GM23338 (cell line): ENCODE measurements around the gene MYT1. TPM values are rescaled to one million over a fixed set of nuclear protein-coding genes. Genes with fewer than 3 reads are reported as not detected.

Experiments used
- ATAC-seq: fragments of 200-7000 bp; cut with Tn5 transposase; 3 replicates; pipeline ENCODE4 v1.9.1; 2020
- DNase-seq: peaks from one replicate; pipeline ENCODE4 v3.0.0-alpha.2; 2015; ENCODE audit warnings: low spot score
- H2AFZ ChIP-seq: fragments of 200-600 bp; sonication (generic); 2 replicates; pipeline ENCODE4 v1.8.0; 2016; ENCODE audit warnings: antibody characterized with exemption, mild to moderate bottlenecking, moderate library complexity
- H3F3A ChIP-seq: fragments of 200-600 bp; sonication (generic); replicated peaks from 2 replicates; pipeline ENCODE4 v1.8.0; 2017; ENCODE audit warnings: antibody characterized with exemption, mixed run types, low read depth
- H3K27ac ChIP-seq: fragments of 200-600 bp; sonication (generic); 2 replicates; pipeline ENCODE4 v1.6.1; 2016; ENCODE audit warnings: low read depth
- H3K27me3 ChIP-seq: fragments of 200-600 bp; sonication (generic); 2 replicates; pipeline ENCODE4 v1.8.0; 2016; ENCODE audit warnings: mild to moderate bottlenecking, mixed run types, moderate library complexity; ENCODE audit not compliant: insufficient read depth
- H3K36me3 ChIP-seq: fragments of 200-600 bp; sonication (generic); 2 replicates; pipeline ENCODE4 v1.8.0; 2016; ENCODE audit warnings: mild to moderate bottlenecking; ENCODE audit not compliant: insufficient read depth
- H3K4me1 ChIP-seq: fragments of 200-600 bp; sonication (generic); 2 replicates; pipeline ENCODE4 v1.8.0; 2016; ENCODE audit warnings: mild to moderate bottlenecking, moderate library complexity; ENCODE audit not compliant: insufficient read depth
- H3K4me2 ChIP-seq: fragments of 200-600 bp; sonication (generic); 2 replicates; pipeline ENCODE4 v1.7.1; 2017; ENCODE audit warnings: mixed run types
- H3K4me3 ChIP-seq: fragments of 200-600 bp; sonication (generic); 2 replicates; pipeline ENCODE4 v1.6.1; 2016; ENCODE audit warnings: mixed run types
- H3K79me2 ChIP-seq: fragments of 200-600 bp; sonication (generic); replicated peaks from 2 replicates; pipeline ENCODE4 v1.8.0; 2017; ENCODE audit warnings: mild to moderate bottlenecking; ENCODE audit not compliant: insufficient read depth
- H3K9me2 ChIP-seq: fragments of 200-600 bp; sonication (generic); 2 replicates; pipeline ENCODE4 v1.8.0; 2017; ENCODE audit not compliant: insufficient read depth
- H4K20me1 ChIP-seq: fragments of 200-600 bp; sonication (generic); replicated peaks from 2 replicates; pipeline ENCODE4 v1.8.0; 2017; ENCODE audit warnings: mild to moderate bottlenecking; ENCODE audit not compliant: insufficient read depth
- H3K27ac Mint-ChIP-seq: 2 replicates; pipeline ENCODE4 v1.8.0; 2020; ENCODE audit warnings: inconsistent platforms, mild to moderate bottlenecking, moderate library complexity, mixed read lengths
- H3K27me3 Mint-ChIP-seq: 3 replicates; pipeline ENCODE4 v1.8.0; 2022; ENCODE audit warnings: low read depth, mild to moderate bottlenecking, moderate library complexity, mixed read lengths, inconsistent platforms; ENCODE audit not compliant: insufficient read depth, poor library complexity
- H3K36me3 Mint-ChIP-seq: 3 replicates; pipeline ENCODE4 v1.8.0; 2021; ENCODE audit warnings: low read depth, mild to moderate bottlenecking, inconsistent platforms, moderate library complexity, mixed read lengths
- H3K4me1 Mint-ChIP-seq: 3 replicates; pipeline ENCODE4 v1.8.0; 2020; ENCODE audit warnings: mild to moderate bottlenecking, inconsistent platforms, mixed read lengths
- H3K4me3 Mint-ChIP-seq: 3 replicates; pipeline ENCODE4 v1.8.0; 2021; ENCODE audit warnings: moderate library complexity, mild to moderate bottlenecking, inconsistent platforms, mixed read lengths
- H3K9me3 Mint-ChIP-seq: 3 replicates; pipeline ENCODE4 v1.8.0; 2020; ENCODE audit warnings: moderate library complexity, mild to moderate bottlenecking, inconsistent platforms, mixed read lengths
- CREB1 ChIP-seq: fragments of 250-450 bp; sonication (Bioruptor Pico); IDR thresholded peaks from 2 replicates; pipeline ENCODE4 v1.5.0; 2020; ENCODE audit warnings: low read depth, mild to moderate bottlenecking, moderate library complexity
- EZH2 ChIP-seq: fragments of 200-600 bp; sonication (generic); IDR thresholded peaks from one replicate; pipeline ENCODE4 v1.8.0; 2017; ENCODE audit warnings: antibody characterized with exemption, mild to moderate bottlenecking, low read depth; ENCODE audit not compliant: unreplicated experiment
- EZH2phosphoT487 ChIP-seq: fragments of 200-600 bp; sonication (generic); IDR thresholded peaks from one replicate; pipeline ENCODE4 v1.8.1; 2018; ENCODE audit warnings: antibody characterized with exemption; ENCODE audit not compliant: unreplicated experiment
- JUNB ChIP-seq: IDR thresholded peaks from one replicate; pipeline ENCODE4 v1.6.1; 2016; ENCODE audit warnings: antibody characterized with exemption; ENCODE audit not compliant: unreplicated experiment
- NANOG ChIP-seq: IDR thresholded peaks from 2 replicates; pipeline ENCODE4 v1.6.1; 2016; ENCODE audit warnings: antibody characterized with exemption, borderline replicate concordance
- POLR2AphosphoS5 ChIP-seq: IDR thresholded peaks from 2 replicates; pipeline ENCODE4 v1.6.1; 2016; ENCODE audit warnings: antibody characterized with exemption, low read depth
- STAT1 ChIP-seq: IDR thresholded peaks from one replicate; pipeline ENCODE4 v1.6.1; 2016; ENCODE audit warnings: antibody characterized with exemption; ENCODE audit not compliant: unreplicated experiment
- ZNF114 ChIP-seq: fragments of 250-450 bp; sonication (Bioruptor Pico); IDR thresholded peaks from 2 replicates; pipeline ENCODE4 v1.5.0; 2020; ENCODE audit warnings: mild to moderate bottlenecking, moderate library complexity
- polyA plus RNA-seq: library from polyadenylated mRNA; unstranded; fragments of >200 nt; fragmentation: Nextera tagmentation; extraction: Ambion mirVana; gene quantifications from 2 replicates; pipeline ENCODE4 v1.2.1, GENCODE V29; 2016
- total RNA-seq: library from RNA; depleted of rRNA; stranded (reverse); fragments of >200 nt; shearing (Covaris generic); gene quantifications from 2 replicates; pipeline ENCODE4 v1.2.3, GENCODE V29; 2014
- TF ChIP-seq, protein P1 (sequence below), 2 experiments: fragments of 200-600 bp in 1 of 2; sonication (generic) in 1 of 2; conservative IDR thresholded peaks; 2 replicates each; pipeline versions ENCODE4 v1.5.1 to v1.6.1; 2016 to 2017; ENCODE audit warnings: antibody characterized with exemption in 2 of 2, low read depth in 2 of 2, mild to moderate bottlenecking in 2 of 2, moderate library complexity in 1 of 2
- TF ChIP-seq, protein P2 (sequence below): IDR thresholded peaks from one replicate; pipeline ENCODE4 v1.6.1; 2018; ENCODE audit warnings: antibody characterized with exemption; ENCODE audit not compliant: unreplicated experiment
- TF ChIP-seq, protein P3 (sequence below): IDR thresholded peaks from 2 replicates; pipeline ENCODE4 v1.6.1; 2016; ENCODE audit warnings: antibody characterized with exemption
- TF ChIP-seq, protein P4 (sequence below): fragments of 250-450 bp; sonication (Bioruptor Pico); IDR thresholded peaks from 2 replicates; pipeline ENCODE4 v1.5.0; 2020; ENCODE audit warnings: mild to moderate bottlenecking, moderate library complexity

MYT1 gene
- total and polyA plus RNA-seq, 2 experiments from 2014 or later, result 0.83 to 1.6 TPM

DNA sequence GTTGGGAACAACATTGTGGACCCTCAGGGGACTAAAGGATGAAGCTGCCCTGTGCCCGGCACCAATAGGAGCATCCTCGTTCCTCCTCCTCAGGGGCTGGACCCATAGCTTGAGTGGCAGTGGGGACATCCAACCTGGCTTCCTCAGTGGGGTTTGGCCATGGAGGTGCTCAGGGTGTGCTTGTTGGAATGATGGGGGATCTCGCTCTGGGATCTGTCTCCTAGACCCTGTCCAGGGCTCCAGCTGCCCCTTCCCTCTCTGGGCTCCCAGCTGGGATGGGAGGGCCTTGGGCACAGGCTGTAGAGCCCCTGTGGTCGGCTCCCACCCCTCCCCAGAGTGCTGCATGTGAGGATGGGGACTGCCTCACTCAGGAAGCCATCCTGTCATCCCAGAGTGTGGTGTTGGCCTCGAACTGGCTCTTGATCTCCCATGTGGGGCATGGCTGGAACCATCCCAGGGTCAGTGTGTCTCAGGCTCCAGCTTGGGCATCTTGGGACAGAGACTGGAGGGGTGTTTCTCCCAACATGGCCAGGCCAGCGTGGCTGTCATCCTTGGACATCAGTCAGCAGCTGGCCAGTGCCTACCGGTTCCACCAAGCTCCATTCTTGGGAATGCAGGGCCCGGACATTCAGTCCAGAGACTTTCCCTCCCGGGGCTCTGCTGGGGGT is 9.5 kb upstream of the MYT1 start:
- Mint-ChIP-seq H3K27me3 (peaks cover 17% of the 10 kb centered on the region), H3K36me3 (no peaks in the 10 kb centered on the region), H3K4me3 (no peak overlapping the region), H3K9me3 (peaks cover 9% of the 10 kb centered on the region; the same call in 2 of the 3 replicates), H3K4me1 (peaks cover 32% of the 10 kb centered on the region), H3K27ac (no peak overlapping the region; the same call in 1 of the 2 replicates)
- DNase-seq, result no peak
- peaks cover 15% of the 10 kb centered on the region; the same call in 1 of the 2 replicates for H3K4me1 ChIP-seq
- H3K79me2 ChIP-seq, result no peaks in the 10 kb centered on the region
- no peaks in the 10 kb centered on the region for H4K20me1 ChIP-seq
- no peak for ATAC-seq
- no peaks in the 10 kb centered on the region for H3K27me3 ChIP-seq
- H3K4me3 ChIP-seq, result no peak overlapping the region
- H3K36me3 ChIP-seq, result no peaks in the 10 kb centered on the region
- H2AFZ ChIP-seq, result no peak overlapping the region
- H3K9me2 ChIP-seq, result no peaks in the 10 kb centered on the region; the same call in 1 of the 2 replicates
- H3F3A ChIP-seq, result 0 out of 2 replicates have a peak, but pooled peaks cover 3% of the 10 kb centered on the region
- H3K4me2 ChIP-seq, result no peak overlapping the region
- H3K27ac ChIP-seq, result no peak overlapping the region
- TF ChIP-seq, protein P1, sequence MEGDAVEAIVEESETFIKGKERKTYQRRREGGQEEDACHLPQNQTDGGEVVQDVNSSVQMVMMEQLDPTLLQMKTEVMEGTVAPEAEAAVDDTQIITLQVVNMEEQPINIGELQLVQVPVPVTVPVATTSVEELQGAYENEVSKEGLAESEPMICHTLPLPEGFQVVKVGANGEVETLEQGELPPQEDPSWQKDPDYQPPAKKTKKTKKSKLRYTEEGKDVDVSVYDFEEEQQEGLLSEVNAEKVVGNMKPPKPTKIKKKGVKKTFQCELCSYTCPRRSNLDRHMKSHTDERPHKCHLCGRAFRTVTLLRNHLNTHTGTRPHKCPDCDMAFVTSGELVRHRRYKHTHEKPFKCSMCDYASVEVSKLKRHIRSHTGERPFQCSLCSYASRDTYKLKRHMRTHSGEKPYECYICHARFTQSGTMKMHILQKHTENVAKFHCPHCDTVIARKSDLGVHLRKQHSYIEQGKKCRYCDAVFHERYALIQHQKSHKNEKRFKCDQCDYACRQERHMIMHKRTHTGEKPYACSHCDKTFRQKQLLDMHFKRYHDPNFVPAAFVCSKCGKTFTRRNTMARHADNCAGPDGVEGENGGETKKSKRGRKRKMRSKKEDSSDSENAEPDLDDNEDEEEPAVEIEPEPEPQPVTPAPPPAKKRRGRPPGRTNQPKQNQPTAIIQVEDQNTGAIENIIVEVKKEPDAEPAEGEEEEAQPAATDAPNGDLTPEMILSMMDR (conservative IDR thresholded peaks at IDR 0.05; ENCODE audit: low read depth in 2 of 2), result no peak
- TF ChIP-seq ZNF114 (CRISPR knock-in tag) (no peak), JUNB (no peak), NANOG (no peak), CREB1 (no peak), POLR2AphosphoS5 (no peak), EZH2 (no peak), STAT1 (no peak), EZH2phosphoT487 (no peak)
- TF ChIP-seq, protein P2, sequence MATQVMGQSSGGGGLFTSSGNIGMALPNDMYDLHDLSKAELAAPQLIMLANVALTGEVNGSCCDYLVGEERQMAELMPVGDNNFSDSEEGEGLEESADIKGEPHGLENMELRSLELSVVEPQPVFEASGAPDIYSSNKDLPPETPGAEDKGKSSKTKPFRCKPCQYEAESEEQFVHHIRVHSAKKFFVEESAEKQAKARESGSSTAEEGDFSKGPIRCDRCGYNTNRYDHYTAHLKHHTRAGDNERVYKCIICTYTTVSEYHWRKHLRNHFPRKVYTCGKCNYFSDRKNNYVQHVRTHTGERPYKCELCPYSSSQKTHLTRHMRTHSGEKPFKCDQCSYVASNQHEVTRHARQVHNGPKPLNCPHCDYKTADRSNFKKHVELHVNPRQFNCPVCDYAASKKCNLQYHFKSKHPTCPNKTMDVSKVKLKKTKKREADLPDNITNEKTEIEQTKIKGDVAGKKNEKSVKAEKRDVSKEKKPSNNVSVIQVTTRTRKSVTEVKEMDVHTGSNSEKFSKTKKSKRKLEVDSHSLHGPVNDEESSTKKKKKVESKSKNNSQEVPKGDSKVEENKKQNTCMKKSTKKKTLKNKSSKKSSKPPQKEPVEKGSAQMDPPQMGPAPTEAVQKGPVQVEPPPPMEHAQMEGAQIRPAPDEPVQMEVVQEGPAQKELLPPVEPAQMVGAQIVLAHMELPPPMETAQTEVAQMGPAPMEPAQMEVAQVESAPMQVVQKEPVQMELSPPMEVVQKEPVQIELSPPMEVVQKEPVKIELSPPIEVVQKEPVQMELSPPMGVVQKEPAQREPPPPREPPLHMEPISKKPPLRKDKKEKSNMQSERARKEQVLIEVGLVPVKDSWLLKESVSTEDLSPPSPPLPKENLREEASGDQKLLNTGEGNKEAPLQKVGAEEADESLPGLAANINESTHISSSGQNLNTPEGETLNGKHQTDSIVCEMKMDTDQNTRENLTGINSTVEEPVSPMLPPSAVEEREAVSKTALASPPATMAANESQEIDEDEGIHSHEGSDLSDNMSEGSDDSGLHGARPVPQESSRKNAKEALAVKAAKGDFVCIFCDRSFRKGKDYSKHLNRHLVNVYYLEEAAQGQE, result no peak
- TF ChIP-seq, protein P3, sequence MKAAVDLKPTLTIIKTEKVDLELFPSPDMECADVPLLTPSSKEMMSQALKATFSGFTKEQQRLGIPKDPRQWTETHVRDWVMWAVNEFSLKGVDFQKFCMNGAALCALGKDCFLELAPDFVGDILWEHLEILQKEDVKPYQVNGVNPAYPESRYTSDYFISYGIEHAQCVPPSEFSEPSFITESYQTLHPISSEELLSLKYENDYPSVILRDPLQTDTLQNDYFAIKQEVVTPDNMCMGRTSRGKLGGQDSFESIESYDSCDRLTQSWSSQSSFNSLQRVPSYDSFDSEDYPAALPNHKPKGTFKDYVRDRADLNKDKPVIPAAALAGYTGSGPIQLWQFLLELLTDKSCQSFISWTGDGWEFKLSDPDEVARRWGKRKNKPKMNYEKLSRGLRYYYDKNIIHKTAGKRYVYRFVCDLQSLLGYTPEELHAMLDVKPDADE, result no peak
- TF ChIP-seq, protein P4, sequence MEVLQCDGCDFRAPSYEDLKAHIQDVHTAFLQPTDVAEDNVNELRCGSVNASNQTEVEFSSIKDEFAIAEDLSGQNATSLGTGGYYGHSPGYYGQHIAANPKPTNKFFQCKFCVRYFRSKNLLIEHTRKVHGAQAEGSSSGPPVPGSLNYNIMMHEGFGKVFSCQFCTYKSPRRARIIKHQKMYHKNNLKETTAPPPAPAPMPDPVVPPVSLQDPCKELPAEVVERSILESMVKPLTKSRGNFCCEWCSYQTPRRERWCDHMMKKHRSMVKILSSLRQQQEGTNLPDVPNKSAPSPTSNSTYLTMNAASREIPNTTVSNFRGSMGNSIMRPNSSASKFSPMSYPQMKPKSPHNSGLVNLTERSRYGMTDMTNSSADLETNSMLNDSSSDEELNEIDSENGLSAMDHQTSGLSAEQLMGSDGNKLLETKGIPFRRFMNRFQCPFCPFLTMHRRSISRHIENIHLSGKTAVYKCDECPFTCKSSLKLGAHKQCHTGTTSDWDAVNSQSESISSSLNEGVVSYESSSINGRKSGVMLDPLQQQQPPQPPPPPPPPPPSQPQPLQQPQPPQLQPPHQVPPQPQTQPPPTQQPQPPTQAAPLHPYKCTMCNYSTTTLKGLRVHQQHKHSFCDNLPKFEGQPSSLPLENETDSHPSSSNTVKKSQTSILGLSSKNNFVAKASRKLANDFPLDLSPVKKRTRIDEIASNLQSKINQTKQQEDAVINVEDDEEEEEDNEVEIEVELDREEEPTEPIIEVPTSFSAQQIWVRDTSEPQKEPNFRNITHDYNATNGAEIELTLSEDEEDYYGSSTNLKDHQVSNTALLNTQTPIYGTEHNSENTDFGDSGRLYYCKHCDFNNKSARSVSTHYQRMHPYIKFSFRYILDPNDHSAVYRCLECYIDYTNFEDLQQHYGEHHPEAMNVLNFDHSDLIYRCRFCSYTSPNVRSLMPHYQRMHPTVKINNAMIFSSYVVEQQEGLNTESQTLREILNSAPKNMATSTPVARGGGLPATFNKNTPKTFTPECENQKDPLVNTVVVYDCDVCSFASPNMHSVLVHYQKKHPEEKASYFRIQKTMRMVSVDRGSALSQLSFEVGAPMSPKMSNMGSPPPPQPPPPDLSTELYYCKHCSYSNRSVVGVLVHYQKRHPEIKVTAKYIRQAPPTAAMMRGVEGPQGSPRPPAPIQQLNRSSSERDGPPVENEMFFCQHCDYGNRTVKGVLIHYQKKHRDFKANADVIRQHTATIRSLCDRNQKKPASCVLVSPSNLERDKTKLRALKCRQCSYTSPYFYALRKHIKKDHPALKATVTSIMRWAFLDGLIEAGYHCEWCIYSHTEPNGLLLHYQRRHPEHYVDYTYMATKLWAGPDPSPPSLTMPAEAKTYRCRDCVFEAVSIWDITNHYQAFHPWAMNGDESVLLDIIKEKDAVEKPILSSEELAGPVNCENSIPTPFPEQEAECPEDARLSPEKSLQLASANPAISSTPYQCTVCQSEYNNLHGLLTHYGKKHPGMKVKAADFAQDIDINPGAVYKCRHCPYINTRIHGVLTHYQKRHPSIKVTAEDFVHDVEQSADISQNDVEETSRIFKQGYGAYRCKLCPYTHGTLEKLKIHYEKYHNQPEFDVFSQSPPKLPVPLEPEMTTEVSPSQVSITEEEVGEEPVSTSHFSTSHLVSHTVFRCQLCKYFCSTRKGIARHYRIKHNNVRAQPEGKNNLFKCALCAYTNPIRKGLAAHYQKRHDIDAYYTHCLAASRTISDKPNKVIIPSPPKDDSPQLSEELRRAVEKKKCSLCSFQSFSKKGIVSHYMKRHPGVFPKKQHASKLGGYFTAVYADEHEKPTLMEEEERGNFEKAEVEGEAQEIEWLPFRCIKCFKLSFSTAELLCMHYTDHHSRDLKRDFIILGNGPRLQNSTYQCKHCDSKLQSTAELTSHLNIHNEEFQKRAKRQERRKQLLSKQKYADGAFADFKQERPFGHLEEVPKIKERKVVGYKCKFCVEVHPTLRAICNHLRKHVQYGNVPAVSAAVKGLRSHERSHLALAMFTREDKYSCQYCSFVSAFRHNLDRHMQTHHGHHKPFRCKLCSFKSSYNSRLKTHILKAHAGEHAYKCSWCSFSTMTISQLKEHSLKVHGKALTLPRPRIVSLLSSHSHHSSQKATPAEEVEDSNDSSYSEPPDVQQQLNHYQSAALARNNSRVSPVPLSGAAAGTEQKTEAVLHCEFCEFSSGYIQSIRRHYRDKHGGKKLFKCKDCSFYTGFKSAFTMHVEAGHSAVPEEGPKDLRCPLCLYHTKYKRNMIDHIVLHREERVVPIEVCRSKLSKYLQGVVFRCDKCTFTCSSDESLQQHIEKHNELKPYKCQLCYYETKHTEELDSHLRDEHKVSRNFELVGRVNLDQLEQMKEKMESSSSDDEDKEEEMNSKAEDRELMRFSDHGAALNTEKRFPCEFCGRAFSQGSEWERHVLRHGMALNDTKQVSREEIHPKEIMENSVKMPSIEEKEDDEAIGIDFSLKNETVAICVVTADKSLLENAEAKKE (CRISPR knock-in tag), result no peak
